ENCODE data around the gene ZCCHC7.

Gene ZCCHC7

DNA sequence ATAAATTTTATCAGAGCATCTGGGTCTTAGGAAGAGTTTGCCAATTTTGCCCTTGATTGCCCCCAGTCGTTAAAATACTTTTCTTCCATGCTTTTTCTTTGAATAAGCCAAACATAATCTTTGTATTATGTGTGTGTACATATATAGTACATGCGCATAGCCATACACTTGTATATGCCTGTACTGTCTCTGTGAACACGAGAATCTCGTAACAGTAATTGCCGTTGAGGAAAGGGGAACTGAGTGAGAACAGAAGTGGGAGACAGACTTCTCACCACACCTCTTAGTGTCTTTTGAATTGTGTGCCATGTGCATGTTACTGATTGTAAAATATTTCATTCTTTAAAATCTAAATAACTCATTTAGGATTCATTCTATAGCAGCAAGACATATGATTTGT is 222.5 kb downstream of the ZCCHC7 start:
- DNase-seq, result no peak

DNA sequence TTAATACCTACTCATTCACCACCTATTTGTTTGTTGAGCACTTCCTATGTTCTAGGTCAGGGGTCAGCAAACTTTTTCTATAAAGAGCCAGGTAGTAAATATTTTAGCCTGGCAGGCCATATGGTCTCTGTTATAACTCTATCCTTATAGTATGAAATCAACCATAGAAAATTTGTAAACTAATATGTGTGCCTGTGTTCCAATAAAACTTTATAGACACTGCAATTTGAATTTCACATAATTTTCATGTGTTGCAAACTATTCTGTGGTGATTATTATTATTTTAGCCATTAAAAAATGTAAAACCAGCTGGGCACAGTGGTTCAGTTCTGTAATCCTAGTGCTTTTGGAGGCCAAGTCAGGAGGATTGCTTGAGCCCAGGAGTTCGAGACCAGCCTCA is 223.3 kb downstream of the ZCCHC7 start:
- DNase-seq, result no peak

DNA sequence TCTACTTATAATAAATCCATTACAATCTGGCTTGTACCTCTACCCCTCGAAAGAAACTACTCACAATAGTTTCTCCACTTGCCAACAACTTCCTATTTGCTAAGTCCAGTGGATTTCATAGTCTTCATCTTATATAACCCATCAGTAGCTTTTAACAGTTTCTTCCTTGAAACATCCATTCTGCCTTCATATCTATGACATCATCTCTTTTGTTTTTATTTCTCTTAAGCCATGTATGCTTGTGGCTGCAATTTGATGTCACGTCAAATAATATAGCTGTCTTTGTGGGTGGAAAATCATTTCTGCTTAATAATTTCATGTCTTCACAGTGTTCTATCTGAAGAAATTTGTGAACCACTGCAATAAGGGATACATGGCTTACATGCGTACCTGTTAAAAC is 224.7 kb downstream of the ZCCHC7 start:
- no peak for DNase-seq

DNA sequence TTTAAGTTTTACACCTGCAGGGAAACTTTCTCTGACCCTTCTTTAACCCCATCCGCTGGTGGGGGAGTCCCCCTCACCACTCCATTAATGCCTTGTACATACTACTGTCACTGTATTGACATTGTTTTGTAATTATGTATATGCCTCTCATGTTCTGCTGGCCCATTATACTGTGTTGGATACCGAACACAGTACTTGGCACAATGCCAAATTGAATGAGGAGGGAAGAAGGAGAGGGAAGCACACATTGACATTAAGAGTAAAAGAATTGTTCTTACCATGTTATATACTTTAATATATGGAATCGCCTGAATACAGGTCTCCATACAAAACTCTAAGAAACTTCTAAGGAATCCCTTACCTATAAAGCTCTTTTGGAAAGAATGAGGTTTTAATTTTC is 228.5 kb downstream of the ZCCHC7 start:
- no peak for DNase-seq

DNA sequence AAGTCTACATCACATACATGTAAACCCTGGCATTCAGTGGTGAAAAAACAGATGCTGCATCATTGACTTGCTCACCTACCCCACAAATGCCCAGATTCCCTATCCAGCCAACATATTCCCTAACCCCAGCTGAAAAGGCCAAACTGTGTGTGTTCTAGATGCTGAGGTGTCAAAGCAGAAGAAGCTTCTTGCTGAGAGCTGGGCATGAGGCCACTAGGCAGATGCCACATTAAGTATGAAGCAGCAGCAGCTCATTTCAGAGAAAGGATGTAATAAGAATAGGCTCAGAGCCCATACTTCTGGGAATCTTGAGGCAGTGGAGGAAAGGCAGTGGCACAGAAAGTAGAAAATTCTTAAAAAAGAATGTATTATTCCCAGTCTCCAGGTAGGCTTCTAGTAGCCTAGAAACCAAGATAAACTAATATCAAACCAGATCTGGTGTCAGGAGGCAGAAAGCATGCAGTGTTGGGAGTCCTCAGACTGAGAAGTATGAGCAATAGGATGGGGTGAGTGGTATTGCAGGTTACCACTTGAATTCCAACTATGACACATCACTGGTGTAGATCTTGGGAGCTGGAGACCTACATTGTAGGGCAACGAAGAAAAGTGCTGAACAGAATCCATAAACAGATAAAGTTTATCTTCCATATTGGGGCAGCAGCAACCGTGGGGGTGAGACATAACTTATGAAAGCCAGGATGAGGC is 230.3 kb downstream of the ZCCHC7 start:
- no peak for DNase-seq

DNA sequence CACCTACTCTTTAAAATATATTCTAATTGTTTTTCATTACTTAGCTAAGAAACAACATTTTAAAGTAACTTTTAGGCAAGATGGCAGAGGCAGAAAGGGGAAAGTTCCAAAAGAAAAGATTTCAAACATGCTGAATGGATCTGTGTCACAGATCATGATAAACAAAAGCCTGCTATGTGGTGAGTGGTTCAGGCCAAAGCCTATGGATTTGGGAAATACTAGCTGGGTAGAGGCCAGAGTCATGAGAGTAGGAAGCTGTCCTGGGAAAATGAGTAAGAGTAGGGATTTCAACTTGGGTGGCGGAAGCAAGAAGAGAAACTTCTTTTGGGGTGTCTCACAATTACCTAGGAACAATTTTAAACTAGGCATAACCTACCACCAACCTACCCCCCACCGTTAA is 233.4 kb downstream of the ZCCHC7 start:
- DNase-seq, result no peak

DNA sequence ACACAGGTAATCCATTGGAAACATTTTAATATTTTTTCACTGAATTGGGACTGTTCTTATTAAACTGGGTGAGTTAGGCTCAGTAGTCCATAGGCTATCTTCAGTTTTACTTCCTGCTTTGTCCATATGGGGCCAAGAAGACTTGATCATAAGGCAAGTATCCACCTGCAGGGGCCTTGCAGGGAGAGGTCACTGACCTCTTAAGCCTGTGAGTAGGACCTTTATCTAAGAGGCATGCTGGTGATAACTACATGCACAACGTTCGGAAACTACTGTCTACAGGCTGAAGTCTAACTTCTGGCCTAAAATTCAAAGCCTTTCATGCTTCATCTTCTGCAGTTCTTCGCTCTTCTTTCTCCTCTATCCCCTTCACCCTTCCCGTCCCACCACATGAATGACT is 242.1 kb downstream of the ZCCHC7 start:
- DNase-seq, result no peak

DNA sequence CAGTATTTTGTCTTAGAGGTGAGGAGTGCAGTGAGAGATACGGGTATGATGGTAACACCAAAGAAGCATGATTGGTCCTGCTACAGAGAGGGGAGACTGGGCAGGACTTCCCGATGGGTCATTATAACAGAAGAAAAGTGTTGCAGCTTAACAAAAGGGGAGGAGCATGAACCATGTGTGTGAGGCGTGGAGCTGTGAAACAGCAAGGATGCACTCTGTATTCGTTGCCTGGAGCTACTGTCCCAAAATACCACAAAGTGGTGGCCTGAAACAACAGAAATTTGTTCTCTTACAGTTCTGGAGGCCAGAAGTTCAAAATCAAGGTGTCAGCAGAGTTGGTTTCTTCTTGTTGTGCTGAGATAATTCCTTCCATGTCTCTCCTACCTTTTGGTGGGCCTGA is 242.8 kb downstream of the ZCCHC7 start:
- no peak for DNase-seq

DNA sequence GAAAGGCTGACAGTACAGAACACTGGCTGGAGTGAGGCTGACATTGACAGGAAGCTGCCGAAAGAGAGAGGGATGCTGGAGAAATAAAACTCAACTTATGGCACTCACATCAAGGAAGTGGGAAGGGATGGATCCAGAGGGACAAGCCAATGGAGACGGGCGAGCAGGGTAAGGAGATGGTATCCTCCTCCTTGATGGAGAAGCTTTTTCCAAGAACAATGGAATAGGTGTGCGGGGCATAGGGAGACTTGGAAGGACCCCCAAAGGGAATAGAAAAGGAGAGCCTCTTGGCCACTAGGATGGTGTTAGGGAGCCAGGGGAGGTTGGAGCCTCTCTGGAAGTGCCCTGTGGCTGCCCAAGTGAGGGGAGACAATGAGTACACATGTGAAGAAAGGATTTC is 243.8 kb downstream of the ZCCHC7 start:
- no peak for DNase-seq

DNA sequence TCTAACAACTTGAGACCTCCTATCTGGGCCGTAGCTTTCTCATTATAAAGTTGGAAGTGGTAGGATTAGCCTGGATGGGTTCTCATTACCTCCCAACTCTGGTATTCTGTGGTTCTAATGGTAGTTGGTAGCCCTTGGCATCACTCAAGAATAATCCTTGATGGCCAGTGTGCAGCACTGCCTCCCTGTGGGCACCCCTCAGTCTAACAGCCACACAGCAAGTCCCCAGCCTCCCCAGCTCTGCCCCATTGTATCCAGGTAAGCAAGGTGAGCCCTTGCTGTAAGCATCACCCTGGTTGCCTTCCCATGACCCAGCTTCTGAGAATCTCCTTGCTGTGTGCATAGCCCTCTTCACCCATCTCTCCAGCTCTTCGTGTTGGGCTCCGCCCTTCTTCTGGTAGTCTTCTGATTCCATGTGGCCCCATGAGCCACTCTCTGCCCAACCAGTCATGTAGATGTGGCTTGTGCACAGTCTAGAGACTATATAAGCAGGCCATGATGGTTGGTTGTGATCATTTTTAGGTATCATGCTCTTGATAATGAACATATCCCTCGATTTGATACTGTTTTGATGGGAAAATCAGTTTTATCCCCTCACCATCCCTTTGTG is 244.5 kb downstream of the ZCCHC7 start:
- DNase-seq, result no peak

DNA sequence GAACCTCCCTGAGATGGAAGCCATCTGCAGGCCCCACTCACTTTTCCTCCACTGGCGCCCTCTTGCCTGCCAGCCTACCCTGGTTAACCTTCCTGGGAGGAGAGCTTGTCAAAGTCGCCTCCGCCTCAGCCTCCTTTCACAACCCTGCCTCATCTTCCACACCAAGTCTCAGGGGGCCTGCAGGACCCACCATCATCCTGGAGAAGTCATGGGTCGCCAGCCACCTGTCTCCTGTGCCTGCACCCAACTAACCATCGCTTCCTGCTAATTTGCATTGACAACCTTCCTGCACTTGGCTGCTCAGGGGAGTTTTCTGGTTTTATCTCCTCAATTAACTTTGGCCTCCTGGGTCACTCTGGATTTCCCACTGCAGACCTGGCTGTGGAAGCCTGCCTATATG is 249.3 kb downstream of the ZCCHC7 start:
- no peak for DNase-seq

DNA sequence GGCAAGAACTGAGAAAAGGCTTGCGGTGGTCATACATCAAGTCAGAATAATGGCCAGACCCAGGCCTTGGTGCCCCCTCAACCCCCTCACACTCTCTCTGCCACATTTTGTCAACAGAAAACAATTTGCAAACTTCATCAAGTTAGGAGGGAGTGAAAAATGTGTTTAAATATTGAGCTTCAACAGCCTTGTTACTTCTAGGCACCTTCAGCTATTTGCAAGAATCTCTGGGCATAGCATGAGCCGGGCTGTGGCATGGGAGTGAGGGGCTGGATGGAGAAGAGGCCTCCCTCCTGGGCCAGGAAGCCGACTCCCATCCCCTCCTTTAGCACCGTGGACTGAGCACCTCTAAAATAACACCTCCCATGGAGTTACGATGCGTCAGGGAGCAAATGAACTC is 249.9 kb downstream of the ZCCHC7 start:
- no peak for DNase-seq

DNA sequence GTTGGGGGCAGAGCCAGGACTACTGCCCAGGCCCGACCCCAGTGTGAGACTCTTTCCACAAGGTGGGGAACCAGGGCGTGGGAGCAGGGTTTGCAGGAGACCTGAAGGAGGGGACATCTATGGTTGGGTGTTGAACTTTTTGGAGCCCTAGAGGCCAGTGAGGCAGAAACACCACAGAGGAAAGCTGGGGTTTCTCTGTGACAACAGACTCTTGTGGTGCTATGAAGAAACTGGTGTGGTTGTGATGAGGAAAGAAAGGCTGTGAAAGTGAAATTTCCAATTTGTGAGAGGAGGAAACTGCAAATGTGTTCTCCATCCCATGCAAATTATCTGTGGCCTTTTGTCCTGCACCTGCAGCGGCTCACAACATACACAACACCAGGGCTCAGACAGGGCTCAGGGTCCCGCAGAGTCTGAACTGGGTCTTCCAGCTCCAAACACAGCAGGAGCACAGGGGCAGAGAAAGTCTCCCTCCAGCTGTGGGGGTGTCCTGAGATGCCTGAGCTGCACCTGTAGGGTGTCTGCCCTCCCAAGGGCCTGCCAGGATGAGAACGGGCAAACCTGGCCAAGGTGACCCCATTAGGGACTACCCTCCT is 250.7 kb downstream of the ZCCHC7 start:
- DNase-seq, result no peak

DNA sequence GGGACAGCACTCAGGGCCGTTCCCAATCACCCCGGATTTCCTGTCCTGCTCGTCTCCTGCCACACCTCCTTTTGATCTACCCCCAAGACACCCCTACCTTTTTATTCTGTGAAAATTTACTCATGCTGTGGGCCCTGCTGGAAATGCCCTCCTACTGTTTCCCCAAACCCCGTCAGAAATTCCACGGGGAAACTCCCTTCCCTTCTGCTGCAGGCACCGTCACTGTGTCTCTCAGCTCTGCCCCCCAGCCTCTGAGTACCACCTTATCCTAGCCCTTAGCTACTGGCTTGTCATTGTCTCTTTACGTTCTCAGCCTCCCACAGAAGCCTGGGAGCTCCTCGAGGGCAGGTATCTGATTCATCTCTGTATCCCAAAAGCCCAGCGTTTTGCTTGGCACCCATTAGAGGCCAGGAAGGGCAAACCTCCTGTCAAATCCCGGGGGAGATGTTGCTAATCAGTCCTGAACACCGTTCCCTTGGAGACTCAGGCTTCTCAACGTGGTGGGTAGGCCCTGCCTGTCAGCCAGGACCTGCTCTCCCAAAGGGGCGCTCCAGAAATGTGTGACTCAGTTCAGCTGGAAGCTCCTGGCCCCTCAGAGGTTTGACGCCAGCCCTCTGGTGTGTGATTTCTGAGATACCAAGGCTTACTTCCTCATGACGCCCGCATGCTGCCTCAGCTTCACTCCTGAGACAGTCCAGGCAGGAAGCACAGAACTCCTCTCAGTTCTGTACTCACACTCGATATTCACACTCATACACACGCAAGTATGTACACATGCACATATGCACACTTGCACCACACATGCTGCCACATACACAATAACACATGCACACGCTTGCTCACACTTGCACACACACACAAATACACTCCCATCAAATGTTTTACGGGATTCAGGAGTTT is 251.4 kb downstream of the ZCCHC7 start:
- DNase-seq, result no peak

DNA sequence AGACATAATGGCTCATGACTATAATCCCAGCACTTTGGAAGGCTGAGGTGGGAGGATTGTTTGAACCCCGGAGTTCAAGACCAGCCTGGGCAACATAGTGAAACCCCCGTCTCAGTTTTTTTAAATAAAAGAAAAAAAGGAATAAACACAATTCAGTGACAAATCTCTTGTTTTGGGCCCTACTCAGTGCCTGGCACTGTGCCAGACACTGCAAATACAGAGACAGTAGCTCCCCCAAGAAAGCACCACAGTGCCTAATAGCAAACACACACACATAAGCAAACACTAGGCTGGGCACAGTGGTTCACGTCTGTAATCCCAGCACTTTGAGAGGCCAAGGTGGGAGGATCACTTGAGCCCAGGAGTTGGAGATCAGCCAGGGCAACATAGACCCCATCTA is 252.5 kb downstream of the ZCCHC7 start:
- no peak for DNase-seq

DNA sequence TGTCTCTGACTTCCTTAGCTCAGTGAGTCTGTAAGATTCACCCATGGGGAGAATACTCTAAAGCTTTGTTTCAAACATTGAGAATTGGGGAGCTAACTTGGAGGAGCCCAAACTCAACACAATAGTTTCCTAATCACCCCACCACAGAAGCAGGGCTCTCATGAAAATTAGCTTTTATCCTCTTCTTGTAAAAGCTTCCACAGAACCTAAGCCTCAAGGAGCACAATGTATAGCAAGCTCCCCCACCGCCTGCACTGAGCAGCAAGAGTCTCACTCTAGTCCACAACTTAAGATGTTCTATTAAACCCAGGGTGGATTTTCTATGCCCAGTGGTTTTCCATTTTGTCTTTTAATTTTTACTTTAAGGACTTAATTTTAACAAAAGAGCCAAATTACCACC is 253.2 kb downstream of the ZCCHC7 start:
- DNase-seq, result no peak

DNA sequence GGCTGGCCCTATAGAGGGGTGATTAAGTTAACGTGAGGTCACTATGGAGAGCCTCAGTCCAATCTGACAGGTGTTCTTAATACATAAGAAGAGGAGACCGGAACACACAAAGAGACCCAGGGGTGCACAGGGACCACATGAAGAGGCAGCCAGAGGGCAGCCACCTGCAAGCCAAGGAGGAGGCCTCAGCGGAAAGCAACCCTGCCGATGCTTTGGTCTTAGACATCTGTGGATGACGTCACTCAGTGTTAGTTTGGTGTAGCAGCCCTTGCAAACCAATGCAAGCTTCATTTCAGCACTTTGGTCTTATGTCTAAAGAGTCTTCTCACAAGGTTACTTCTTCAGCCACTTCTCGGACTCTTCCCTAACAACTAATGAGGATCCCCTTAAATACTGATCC is 254.5 kb downstream of the ZCCHC7 start:
- no peak for DNase-seq

DNA sequence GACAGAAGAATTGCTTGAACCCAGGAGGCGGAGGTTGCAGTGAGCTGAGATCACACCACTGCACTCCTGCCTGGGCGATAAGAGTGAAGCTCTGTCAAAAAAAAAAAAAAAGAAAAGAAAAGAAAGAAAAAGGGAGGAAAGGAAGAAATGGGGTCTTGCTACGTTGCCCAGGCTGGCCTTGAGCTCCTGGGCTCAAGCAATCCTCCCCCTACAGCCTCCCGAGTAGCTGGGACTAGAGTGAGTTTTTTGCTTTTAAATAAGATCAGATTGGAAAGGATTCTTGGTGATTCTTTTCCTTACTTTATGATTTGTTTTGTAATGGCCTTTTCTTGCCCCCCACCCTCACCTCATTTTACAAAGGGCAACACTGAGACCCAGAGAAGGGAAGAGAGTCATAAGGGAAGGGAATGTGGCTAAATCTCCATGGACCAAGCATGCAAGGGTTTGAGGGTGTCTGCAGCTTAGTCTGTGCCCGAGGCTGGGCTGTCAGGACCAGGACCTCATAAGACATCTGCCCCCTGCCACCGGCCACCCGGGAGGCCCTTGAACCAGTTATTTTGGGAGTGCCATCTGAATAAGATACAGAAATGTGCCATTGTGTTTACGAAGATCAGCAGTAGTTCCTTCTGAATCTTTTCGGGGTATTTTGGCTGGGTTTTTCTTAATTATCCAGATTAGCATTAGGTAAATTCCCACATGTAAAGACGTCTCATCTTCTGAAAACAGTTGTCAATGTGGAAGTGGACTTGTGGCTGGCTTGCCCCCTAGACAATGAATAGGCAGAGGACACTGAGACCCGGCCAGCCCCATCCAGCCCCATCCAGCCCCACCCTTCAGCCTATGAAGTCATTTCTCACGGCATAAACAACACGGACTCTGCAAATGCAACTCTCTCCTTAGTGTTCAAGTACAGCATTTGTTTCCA is 257.6 kb downstream of the ZCCHC7 start:
- DNase-seq, result no peak

DNA sequence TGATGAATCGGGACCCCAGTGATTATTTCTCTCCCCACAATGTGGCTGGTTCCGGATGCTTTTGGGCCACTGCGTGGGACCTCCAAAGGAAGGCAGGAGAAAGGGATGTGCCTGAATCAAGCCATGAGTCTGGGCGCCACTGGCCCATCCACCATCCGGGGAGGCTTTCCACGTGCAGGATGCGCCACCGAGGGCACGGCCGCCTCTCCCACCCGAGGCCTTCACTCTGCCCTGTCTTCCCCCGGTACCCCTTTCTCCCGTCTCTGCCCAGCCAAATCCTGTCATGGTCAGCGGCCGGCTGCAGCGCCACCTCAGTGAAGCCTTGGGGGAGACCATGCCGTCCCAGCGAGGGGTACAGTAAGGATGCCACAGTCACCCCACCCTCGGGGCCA is 258.2 kb downstream of the ZCCHC7 start:
- no peak for DNase-seq

DNA sequence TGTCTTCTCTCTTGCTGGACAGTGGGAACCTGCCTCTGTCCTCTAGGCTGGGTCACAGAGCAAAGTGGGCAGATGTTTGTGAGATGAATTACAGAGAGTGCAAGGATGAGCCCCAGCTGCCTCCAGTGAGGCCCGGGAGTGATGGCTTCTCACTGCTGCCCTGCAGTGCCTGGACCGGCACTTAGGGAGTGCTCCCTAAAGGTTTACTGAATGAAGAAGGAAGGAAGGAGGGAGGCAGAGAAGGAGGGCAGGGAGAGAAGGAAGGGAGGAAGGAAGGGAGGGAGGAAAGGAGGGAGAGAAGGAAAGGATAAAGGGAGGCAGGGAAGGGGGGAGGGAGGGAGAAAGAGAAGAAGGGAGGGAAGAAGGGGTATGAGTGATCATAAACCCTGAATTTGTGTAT is 259.5 kb downstream of the ZCCHC7 start:
- DNase-seq, result no peak

DNA sequence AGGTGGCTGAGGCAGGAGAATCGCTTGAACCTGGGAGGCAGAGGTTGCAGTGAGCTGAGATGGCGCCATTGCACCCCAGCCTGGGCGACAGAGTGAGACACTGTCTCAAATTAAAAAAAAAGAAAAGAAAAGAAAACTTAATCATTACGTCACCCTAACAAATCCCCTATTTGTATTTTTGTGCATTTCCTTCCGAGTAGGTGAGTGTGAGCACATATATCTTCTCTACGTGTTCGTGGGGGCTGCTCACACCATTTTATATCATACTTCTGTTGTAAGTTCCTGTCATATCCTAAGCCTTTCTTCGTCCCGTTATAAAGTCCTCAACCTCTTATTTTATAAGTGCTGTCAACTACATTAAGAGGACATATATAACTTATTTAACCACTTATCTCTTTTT is 260.2 kb downstream of the ZCCHC7 start:
- no peak for DNase-seq

DNA sequence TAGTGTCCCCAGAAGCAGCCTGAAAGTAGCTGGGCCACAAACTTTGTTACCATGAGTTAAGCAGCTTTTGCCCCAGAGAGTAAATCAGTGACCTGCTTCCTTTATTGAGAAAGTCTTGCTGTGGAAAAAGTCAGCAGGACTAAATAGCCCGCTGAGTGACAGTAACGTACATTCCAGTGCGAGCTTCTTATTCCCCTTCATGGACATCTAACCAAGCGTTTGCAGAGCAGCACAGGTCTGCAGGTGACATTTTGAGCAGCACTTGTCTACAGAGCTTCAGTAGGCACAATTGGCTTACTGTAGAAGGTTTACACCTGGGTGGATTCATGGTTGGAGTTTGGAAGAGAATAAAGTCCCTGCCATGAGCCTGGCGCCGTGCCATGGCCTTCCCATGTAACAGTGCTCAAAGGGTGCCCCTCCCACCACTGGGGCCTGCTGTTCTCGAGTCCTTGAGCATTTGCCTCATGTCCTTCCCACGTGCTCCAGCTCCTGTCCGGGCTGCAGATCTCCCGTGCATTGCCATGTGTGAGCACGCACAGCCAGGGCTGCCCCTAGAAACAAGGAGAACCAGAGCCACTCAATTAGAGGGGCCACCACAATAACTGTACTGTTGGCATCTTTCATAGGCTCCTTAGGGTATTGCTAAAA is 260.8 kb downstream of the ZCCHC7 start:
- no peak for DNase-seq
